ENCODE results near the gene KDM2B. TPM values are rescaled to one million over a fixed set of nuclear protein-coding genes. Genes with fewer than 3 reads are reported as not detected.

KDM2B gene
- polyA plus RNA-seq, 1 donor from 2014 or later = 85.5 TPM

DNA sequence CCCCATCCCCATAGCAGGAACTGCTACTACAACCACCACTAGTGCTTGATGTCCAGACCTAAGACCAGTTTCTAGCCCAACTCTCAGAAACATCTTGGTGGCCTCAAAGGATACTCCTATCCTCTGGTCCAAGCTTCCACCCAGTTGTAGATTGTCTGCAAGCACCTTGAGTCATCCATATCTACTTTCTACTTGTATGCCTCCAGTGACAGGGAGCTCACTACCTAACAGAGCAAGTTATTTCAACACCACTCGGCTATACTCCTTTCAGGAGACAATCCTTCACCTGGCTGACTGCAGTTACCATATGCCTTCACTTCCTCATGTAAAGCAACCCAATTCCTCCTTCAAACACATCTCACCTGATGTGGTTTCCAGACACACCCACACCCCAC is 49.5 kb downstream of the KDM2B start:
- no peaks in the 10 kb centered on the region for H4K20me1 ChIP-seq (ENCODE audit: insufficient read depth)

DNA sequence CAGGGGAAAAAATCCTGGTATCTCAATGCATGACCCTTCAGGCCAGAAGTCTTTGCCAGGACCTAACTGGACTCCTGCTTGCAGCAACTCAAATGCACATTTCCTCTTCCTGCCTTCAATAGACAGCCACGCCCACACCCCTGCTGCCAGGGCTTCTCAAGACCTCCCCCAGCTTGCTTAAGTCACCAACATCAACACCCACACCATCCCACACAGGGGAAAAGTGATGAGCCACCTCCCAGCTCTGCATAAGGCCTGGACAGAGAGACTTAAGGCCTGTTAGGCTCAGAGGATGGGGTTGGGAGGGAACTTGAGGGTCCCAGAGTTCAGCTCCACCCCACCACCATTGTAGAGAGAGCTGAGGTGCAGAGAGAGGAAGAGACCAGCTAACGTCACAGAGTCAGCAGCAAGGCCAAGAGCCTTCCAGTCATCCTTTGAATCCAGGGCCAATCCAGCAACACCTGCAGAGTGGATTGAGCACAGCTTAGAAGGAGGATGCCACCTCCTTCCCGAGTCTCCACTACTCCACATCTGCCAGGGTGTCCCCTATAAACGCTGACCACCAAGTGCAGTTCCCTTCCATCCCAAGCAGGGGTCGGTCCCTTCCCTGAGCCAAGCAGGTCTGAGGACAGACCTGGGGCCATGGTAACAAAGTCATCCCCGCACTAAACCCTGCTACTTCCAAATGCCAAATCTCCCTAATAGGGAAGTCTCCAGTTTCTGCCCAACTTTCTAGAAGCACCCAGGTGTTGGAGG is 50.0 kb downstream of the KDM2B start:
- Histone ChIP-seq H2AFZ (ENCODE audit: low read depth, low read length) (no peak overlapping the region), H4K20me1 (ENCODE audit: insufficient read depth) (no peaks in the 10 kb centered on the region), H3K9ac (ENCODE audit: low read length) (no peak overlapping the region), H3K27ac (ENCODE audit: low read length) (no peak overlapping the region), H3K4me3 (ENCODE audit: low read length) (no peak overlapping the region), H3K9me3 (ENCODE audit: low read length) (no peaks in the 10 kb centered on the region), H3K27me3 (ENCODE audit: insufficient read depth, low read depth, low read length) (no peaks in the 10 kb centered on the region), H3K36me3 (ENCODE audit: insufficient read depth, low read length) (no peaks in the 10 kb centered on the region), H3K4me2 (ENCODE audit: low read length) (no peak overlapping the region), H3K9me2 (ENCODE audit: insufficient read depth, low read length) (no peaks in the 10 kb centered on the region), H3K79me2 (replicated peaks; ENCODE audit: insufficient read depth, low read length) (no peaks in the 10 kb centered on the region), H3F3A (ENCODE audit: insufficient read depth, low read length, poor library complexity, severe bottlenecking) (no peaks in the 10 kb centered on the region)
- TF ChIP-seq, protein P1, sequence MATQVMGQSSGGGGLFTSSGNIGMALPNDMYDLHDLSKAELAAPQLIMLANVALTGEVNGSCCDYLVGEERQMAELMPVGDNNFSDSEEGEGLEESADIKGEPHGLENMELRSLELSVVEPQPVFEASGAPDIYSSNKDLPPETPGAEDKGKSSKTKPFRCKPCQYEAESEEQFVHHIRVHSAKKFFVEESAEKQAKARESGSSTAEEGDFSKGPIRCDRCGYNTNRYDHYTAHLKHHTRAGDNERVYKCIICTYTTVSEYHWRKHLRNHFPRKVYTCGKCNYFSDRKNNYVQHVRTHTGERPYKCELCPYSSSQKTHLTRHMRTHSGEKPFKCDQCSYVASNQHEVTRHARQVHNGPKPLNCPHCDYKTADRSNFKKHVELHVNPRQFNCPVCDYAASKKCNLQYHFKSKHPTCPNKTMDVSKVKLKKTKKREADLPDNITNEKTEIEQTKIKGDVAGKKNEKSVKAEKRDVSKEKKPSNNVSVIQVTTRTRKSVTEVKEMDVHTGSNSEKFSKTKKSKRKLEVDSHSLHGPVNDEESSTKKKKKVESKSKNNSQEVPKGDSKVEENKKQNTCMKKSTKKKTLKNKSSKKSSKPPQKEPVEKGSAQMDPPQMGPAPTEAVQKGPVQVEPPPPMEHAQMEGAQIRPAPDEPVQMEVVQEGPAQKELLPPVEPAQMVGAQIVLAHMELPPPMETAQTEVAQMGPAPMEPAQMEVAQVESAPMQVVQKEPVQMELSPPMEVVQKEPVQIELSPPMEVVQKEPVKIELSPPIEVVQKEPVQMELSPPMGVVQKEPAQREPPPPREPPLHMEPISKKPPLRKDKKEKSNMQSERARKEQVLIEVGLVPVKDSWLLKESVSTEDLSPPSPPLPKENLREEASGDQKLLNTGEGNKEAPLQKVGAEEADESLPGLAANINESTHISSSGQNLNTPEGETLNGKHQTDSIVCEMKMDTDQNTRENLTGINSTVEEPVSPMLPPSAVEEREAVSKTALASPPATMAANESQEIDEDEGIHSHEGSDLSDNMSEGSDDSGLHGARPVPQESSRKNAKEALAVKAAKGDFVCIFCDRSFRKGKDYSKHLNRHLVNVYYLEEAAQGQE (IDR thresholded peaks at IDR 0.05; ENCODE audit: borderline replicate concordance) = no peak
- TF ChIP-seq EZH2 (IDR thresholded peaks at IDR 0.05; ENCODE audit: borderline replicate concordance, insufficient read depth, low read length, poor library complexity, severe bottlenecking) (no peak), MXI1 (conservative IDR thresholded peaks at IDR 0.05; ENCODE audit: poor library complexity, severe bottlenecking) (no peak), TAF1 (IDR thresholded peaks at IDR 0.05; ENCODE audit: low read depth) (no peak), POLR2AphosphoS5 (IDR thresholded peaks at IDR 0.05) (no peak), RAD21 (conservative IDR thresholded peaks at IDR 0.05) (no peak), EP300 (conservative IDR thresholded peaks at IDR 0.05; ENCODE audit: poor library complexity, severe bottlenecking) (no peak), SMC3 (conservative IDR thresholded peaks at IDR 0.05; ENCODE audit: poor library complexity) (no peak)
- TF ChIP-seq, protein P2, sequence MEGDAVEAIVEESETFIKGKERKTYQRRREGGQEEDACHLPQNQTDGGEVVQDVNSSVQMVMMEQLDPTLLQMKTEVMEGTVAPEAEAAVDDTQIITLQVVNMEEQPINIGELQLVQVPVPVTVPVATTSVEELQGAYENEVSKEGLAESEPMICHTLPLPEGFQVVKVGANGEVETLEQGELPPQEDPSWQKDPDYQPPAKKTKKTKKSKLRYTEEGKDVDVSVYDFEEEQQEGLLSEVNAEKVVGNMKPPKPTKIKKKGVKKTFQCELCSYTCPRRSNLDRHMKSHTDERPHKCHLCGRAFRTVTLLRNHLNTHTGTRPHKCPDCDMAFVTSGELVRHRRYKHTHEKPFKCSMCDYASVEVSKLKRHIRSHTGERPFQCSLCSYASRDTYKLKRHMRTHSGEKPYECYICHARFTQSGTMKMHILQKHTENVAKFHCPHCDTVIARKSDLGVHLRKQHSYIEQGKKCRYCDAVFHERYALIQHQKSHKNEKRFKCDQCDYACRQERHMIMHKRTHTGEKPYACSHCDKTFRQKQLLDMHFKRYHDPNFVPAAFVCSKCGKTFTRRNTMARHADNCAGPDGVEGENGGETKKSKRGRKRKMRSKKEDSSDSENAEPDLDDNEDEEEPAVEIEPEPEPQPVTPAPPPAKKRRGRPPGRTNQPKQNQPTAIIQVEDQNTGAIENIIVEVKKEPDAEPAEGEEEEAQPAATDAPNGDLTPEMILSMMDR (IDR thresholded peaks at IDR 0.05; ENCODE audit: poor library complexity, severe bottlenecking) = no peak

More for the DNA sequence above, 49.5 kb downstream of the KDM2B start:
- H3K79me2 ChIP-seq (replicated peaks; ENCODE audit: insufficient read depth, low read length) = no peaks in the 10 kb centered on the region
- no peak overlapping the region for H2AFZ ChIP-seq (ENCODE audit: low read depth, low read length)
- no peak overlapping the region for H3K27ac ChIP-seq (ENCODE audit: low read length)
- no peak overlapping the region for H3K4me3 ChIP-seq (ENCODE audit: low read length)
- no peak overlapping the region for H3K4me2 ChIP-seq (ENCODE audit: low read length)
- TF ChIP-seq MXI1 (conservative IDR thresholded peaks at IDR 0.05; ENCODE audit: poor library complexity, severe bottlenecking) (no peak), SMC3 (conservative IDR thresholded peaks at IDR 0.05; ENCODE audit: poor library complexity) (no peak), EZH2 (IDR thresholded peaks at IDR 0.05; ENCODE audit: borderline replicate concordance, insufficient read depth, low read length, poor library complexity, severe bottlenecking) (no peak), EP300 (conservative IDR thresholded peaks at IDR 0.05; ENCODE audit: poor library complexity, severe bottlenecking) (no peak), POLR2AphosphoS5 (IDR thresholded peaks at IDR 0.05) (no peak), TAF1 (IDR thresholded peaks at IDR 0.05; ENCODE audit: low read depth) (no peak), RAD21 (conservative IDR thresholded peaks at IDR 0.05) (no peak)
- TF ChIP-seq, protein P2 (IDR thresholded peaks at IDR 0.05; ENCODE audit: poor library complexity, severe bottlenecking) = no peak
- TF ChIP-seq, protein P1 (IDR thresholded peaks at IDR 0.05; ENCODE audit: borderline replicate concordance) = no peak
- no peaks in the 10 kb centered on the region for H3K9me2 ChIP-seq (ENCODE audit: insufficient read depth, low read length)
- no peaks in the 10 kb centered on the region for H3K36me3 ChIP-seq (ENCODE audit: insufficient read depth, low read length)
- H3K9ac ChIP-seq (ENCODE audit: low read length) = no peak overlapping the region
- H3K9me3 ChIP-seq (ENCODE audit: low read length) = no peaks in the 10 kb centered on the region
- no peaks in the 10 kb centered on the region for H3F3A ChIP-seq (ENCODE audit: insufficient read depth, low read length, poor library complexity, severe bottlenecking)
- no peaks in the 10 kb centered on the region for H3K27me3 ChIP-seq (ENCODE audit: insufficient read depth, low read depth, low read length)
